Anterior cingulate cortex (tissue), 58 donors: ENCODE data around the gene ACOT7.

ENCODE experiments used
- DNase-seq, 58 donors: peaks; one replicate each; lab custom pipeline; 2025; lab: John Stamatoyannopoulos, UW

The ACOT7 gene

GRCh38 chr1:6218375-6219164 lies 175.0 kb downstream of the ACOT7 start:
- no peak for DNase-seq
